Smooth muscle cell (in vitro differentiated cells): ENCODE measurements around the gene CACNA2D3. TPM values are rescaled to one million over a fixed set of nuclear protein-coding genes. Genes with fewer than 3 reads are reported as not detected.

Source experiments
- DNase-seq: peaks from one replicate; lab custom pipeline; 2025; ENCODE audit not compliant: unreplicated experiment; lab: John Stamatoyannopoulos, UW
- H2AFZ ChIP-seq: fragments of 200-600 bp; sonication (generic); 2 replicates; pipeline ENCODE4 v1.6.0; 2016; ENCODE audit warnings: antibody characterized with exemption, low read depth, mild to moderate bottlenecking
- H3F3A ChIP-seq: fragments of 200-600 bp; sonication (generic); 2 replicates; pipeline ENCODE4 v1.6.0; 2017; ENCODE audit warnings: antibody characterized with exemption, low read depth
- H3K27ac ChIP-seq: fragments of 200-600 bp; sonication (generic); 2 replicates; pipeline ENCODE4 v1.5.1; 2016; ENCODE audit warnings: low read depth, mild to moderate bottlenecking
- H3K27me3 ChIP-seq: fragments of 200-600 bp; sonication (generic); 2 replicates; pipeline ENCODE4 v1.6.1; 2016; ENCODE audit warnings: low read depth, mild to moderate bottlenecking
- H3K36me3 ChIP-seq: fragments of 200-600 bp; sonication (generic); 2 replicates; pipeline ENCODE4 v1.5.1; 2016; ENCODE audit warnings: low read depth
- H3K4me1 ChIP-seq: fragments of 200-600 bp; sonication (generic); 2 replicates; pipeline ENCODE4 v1.5.1; 2016; ENCODE audit warnings: low read depth
- H3K4me2 ChIP-seq: fragments of 200-600 bp; sonication (generic); 2 replicates; pipeline ENCODE4 v1.6.0; 2016; ENCODE audit warnings: mild to moderate bottlenecking
- H3K4me3 ChIP-seq: fragments of 200-600 bp; sonication (generic); 2 replicates; pipeline ENCODE4 v1.5.1; 2016; ENCODE audit warnings: mild to moderate bottlenecking
- H3K79me2 ChIP-seq: fragments of 200-600 bp; sonication (generic); 2 replicates; pipeline ENCODE4 v1.6.0; 2016; ENCODE audit warnings: low read depth, mild to moderate bottlenecking
- H3K9ac ChIP-seq: fragments of 200-600 bp; sonication (generic); 2 replicates; pipeline ENCODE4 v1.6.0; 2016; ENCODE audit warnings: low read depth
- H3K9me3 ChIP-seq: fragments of 200-600 bp; sonication (generic); replicated peaks from 2 replicates; pipeline ENCODE4 v1.5.1; 2016; ENCODE audit warnings: low read depth
- H4K20me1 ChIP-seq: fragments of 200-600 bp; sonication (generic); 2 replicates; pipeline ENCODE4 v1.6.0; 2016; ENCODE audit warnings: low read depth
- CTCF ChIP-seq: fragments of 200-600 bp; sonication (generic); IDR thresholded peaks from 2 replicates; pipeline ENCODE4 v1.5.1; 2017; ENCODE audit warnings: borderline replicate concordance, mild to moderate bottlenecking, antibody characterized with exemption; ENCODE audit not compliant: insufficient read depth, poor library complexity, severe bottlenecking
- WGBS: methylation state at CpG from one replicate; pipeline ENCODE4 v1.1.7; 2016; ENCODE audit warnings: low lambda C conversion rate; 5-methylcytosine and 5-hydroxymethylcytosine counted together
- polyA plus RNA-seq: library from polyadenylated mRNA; unstranded; fragments of >200 nt; fragmentation: Nextera tagmentation; extraction: Ambion mirVana; gene quantifications from 2 replicates; pipeline ENCODE4 v1.2.1, GENCODE V29; 2016
- total RNA-seq: library from RNA; depleted of rRNA; stranded (reverse); fragments of >200 nt; gene quantifications from 2 replicates; pipeline ENCODE4 v1.2.3, GENCODE V29; 2014

CACNA2D3 gene
- total and polyA plus RNA-seq, 2 experiments from 2014 or later, result 0.15 to 0.90 TPM

- no peak for TF ChIP-seq CTCF
- Histone ChIP-seq H3K79me2 (no peaks in the 10 kb centered on the region), H3K9me3 (no peaks in the 10 kb centered on the region), H3K36me3 (no peaks in the 10 kb centered on the region), H3K27ac (no peak overlapping the region), H3K9ac (no peak overlapping the region), H3F3A (no peaks in the 10 kb centered on the region), H3K4me3 (no peak overlapping the region), H3K27me3 (no peaks in the 10 kb centered on the region), H3K4me1 (no peaks in the 10 kb centered on the region), H4K20me1 (no peaks in the 10 kb centered on the region), H2AFZ (no peak overlapping the region), H3K4me2 (no peak overlapping the region)
- DNase-seq, result no peak
- WGBS, result 85% methylated on average over 5 of the region's 5 CpGs
Measured at GRCh38 chr3:54710954-54711353, 588.6 kb downstream of the CACNA2D3 start.

- H2AFZ ChIP-seq, result no peak overlapping the region
- no peak overlapping the region for H3K9ac ChIP-seq
- no peak for DNase-seq
- H3F3A ChIP-seq, result no peaks in the 10 kb centered on the region
- H3K4me2 ChIP-seq, result no peak overlapping the region
- TF ChIP-seq CTCF, result no peak
- no peaks in the 10 kb centered on the region for H3K4me1 ChIP-seq
- H4K20me1 ChIP-seq, result no peaks in the 10 kb centered on the region
- H3K27ac ChIP-seq, result no peak overlapping the region
- H3K27me3 ChIP-seq, result no peaks in the 10 kb centered on the region
- H3K79me2 ChIP-seq, result no peaks in the 10 kb centered on the region
- no peaks in the 10 kb centered on the region for H3K9me3 ChIP-seq
- H3K4me3 ChIP-seq, result no peak overlapping the region
- H3K36me3 ChIP-seq, result no peaks in the 10 kb centered on the region
- 72% methylated on average over 5 of the region's 5 CpGs for WGBS
Measured at GRCh38 chr3:54712539-54712938, 590.2 kb downstream of the CACNA2D3 start.

- 36% methylated on average over 1 of the region's 1 CpG for WGBS
- Histone ChIP-seq H3F3A (no peaks in the 10 kb centered on the region), H3K4me1 (no peaks in the 10 kb centered on the region), H4K20me1 (no peaks in the 10 kb centered on the region), H3K4me2 (no peak overlapping the region), H3K79me2 (no peaks in the 10 kb centered on the region), H3K36me3 (no peaks in the 10 kb centered on the region), H3K27ac (no peak overlapping the region), H3K9ac (no peak overlapping the region), H3K4me3 (no peak overlapping the region), H2AFZ (no peak overlapping the region), H3K9me3 (no peaks in the 10 kb centered on the region), H3K27me3 (no peaks in the 10 kb centered on the region)
- DNase-seq, result no peak
- no peak for TF ChIP-seq CTCF
Measured at GRCh38 chr3:54713031-54713430, 590.7 kb downstream of the CACNA2D3 start.

- Histone ChIP-seq H3K27ac (no peak overlapping the region), H4K20me1 (no peaks in the 10 kb centered on the region), H3K36me3 (no peaks in the 10 kb centered on the region), H3F3A (no peaks in the 10 kb centered on the region), H3K4me3 (no peak overlapping the region), H3K9me3 (no peaks in the 10 kb centered on the region), H3K4me1 (no peaks in the 10 kb centered on the region), H3K27me3 (no peaks in the 10 kb centered on the region), H3K79me2 (no peaks in the 10 kb centered on the region), H2AFZ (no peak overlapping the region), H3K9ac (no peak overlapping the region), H3K4me2 (no peak overlapping the region)
- DNase-seq, result no peak
- WGBS, result 36% methylated on average over 3 of the region's 3 CpGs
- no peak for TF ChIP-seq CTCF
Measured at GRCh38 chr3:54713455-54713854, 591.1 kb downstream of the CACNA2D3 start.
